Muscle layer of colon (tissue), 2 donors: ENCODE measurements around the gene TWIST1.

Experiments used
- H3K27ac ChIP-seq: one replicate; pipeline ENCODE4 v1.7.0; 2013; ENCODE audit warnings: low read depth, mild to moderate bottlenecking, low read length, moderate library complexity
- H3K27me3 ChIP-seq, 2 donors: one replicate each; pipeline ENCODE4 v1.7.0; 2013; ENCODE audit warnings: low read length in 2 of 2, mild to moderate bottlenecking in 2 of 2; ENCODE audit not compliant: insufficient read depth in 2 of 2, control insufficient read depth in 1 of 2
- H3K36me3 ChIP-seq: one replicate; pipeline ENCODE4 v1.7.0; 2013; ENCODE audit warnings: mild to moderate bottlenecking, low read length; ENCODE audit not compliant: insufficient read depth
- H3K4me1 ChIP-seq: one replicate; pipeline ENCODE4 v1.7.0; 2013; ENCODE audit warnings: mild to moderate bottlenecking, low read length; ENCODE audit not compliant: insufficient read depth
- H3K4me3 ChIP-seq, 2 donors: one replicate each; pipeline ENCODE4 v1.7.0; 2013; ENCODE audit warnings: low read length in 2 of 2, low read depth in 1 of 2, mild to moderate bottlenecking in 1 of 2, moderate library complexity in 1 of 2
- H3K9ac ChIP-seq: one replicate; pipeline ENCODE4 v1.7.0; 2013; ENCODE audit warnings: low read length
- H3K9me3 ChIP-seq: one replicate; pipeline ENCODE4 v1.7.0; 2013; ENCODE audit warnings: mild to moderate bottlenecking, low read length
- donor health status: abdominal sarcoma.
- donor health status: Adenocarcinoma of cecum.

TWIST1 gene

DNA sequence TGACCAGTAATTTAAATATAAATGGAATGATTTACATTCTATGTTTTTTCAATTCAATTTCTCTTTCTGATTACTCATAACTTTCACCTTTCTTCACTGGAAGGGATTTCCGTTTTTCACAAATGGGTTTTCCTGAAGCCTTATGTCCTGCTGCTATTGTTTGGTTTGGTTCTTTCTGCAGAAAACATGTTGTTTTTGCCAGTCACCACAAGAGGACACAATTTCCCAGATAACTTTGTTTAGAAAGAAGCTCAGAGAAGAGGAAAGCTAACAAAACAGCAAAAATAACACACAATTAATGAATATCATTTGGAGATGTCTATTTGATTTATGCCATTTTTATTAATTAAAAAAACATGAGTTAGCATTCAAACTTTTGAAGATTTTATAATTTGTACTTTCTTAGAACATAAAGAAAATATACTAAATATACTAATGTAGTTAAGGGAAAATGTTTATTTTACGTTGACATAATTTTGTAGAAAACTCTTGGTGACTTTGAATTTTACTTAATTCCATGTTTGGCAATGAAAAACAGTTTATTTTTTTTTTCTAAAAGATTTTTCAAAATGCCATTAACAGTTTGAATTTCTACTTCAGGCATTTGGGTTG is 4.6 kb upstream of the TWIST1 start:
- H3K4me1 ChIP-seq: peaks cover 3% of the 10 kb centered on the region
- H3K27ac ChIP-seq: no peak overlapping the region
- H3K9me3 ChIP-seq: no peaks in the 10 kb centered on the region
- H3K4me3 ChIP-seq: no peak overlapping the region
- no peak overlapping the region for H3K9ac ChIP-seq
- H3K36me3 ChIP-seq: no peaks in the 10 kb centered on the region
- peaks cover 3 to 20% of the 10 kb centered on the region in 2 donors for H3K27me3 ChIP-seq

DNA sequence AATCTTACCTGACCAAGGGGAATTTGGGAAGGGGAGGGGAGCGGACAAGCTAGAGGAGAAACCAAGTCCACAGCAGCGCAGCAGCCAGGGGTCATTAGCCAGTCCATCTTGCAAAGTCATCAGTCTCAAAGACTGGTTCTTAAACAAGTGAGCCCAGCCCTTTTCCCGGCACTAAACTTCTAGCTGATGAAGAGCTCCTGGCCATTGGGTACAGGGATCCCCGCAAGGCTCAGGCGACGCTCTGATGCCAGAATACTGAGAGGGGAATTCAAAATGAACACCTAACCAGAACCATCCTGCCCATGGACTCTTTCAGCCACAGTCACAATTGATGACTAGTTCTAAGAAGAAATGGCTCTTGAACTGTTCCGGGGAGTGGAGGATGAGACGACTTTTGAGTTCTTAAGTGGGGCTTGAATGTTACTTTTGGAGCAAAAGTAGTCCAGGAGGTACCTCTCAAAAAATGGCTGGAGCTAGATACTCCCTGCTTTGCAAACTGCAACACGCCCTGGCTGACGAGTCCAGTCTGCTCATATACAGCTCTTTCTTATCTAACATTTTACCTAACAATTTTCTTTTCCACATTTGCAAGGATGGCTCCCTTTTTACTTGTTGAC is 2.5 kb upstream of the TWIST1 start:
- H3K27ac ChIP-seq: no peak overlapping the region
- peaks cover 18 to 38% of the 10 kb centered on the region in 2 donors for H3K27me3 ChIP-seq
- peaks cover 12% of the 10 kb centered on the region for H3K4me1 ChIP-seq
- H3K4me3 ChIP-seq: no peak overlapping the region
- no peak overlapping the region for H3K9ac ChIP-seq
- no peaks in the 10 kb centered on the region for H3K36me3 ChIP-seq
- H3K9me3 ChIP-seq: no peaks in the 10 kb centered on the region

DNA sequence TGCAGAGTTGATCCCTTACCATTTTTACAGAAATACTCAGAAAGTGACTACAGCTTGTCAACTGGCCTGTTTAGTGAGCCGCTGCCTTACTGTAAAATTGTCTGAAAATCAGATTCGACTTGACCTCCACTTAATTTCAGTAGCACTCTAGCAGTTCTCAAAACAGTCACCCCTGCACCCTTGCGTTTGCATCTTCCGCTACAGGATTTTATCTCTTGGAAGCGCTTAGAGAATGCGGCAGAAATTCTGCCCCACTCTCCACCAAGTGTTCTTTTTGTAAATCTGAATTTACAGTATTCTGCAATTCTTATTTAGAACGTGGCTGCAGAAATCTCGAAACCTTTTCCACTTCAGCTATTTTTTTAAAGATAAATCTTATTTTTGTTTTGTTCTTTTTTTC is 1.9 kb upstream of the TWIST1 start:
- Histone ChIP-seq H3K36me3 (no peaks in the 10 kb centered on the region), H3K4me3 (no peak overlapping the region), H3K9me3 (no peaks in the 10 kb centered on the region), H3K4me1 (peaks cover 12% of the 10 kb centered on the region), H3K9ac (no peak overlapping the region), H3K27ac (no peak overlapping the region), H3K27me3 (peaks cover 24 to 42% of the 10 kb centered on the region in 2 donors)

- H3K4me1 ChIP-seq: peaks cover 12% of the 10 kb centered on the region
- H3K9me3 ChIP-seq: no peaks in the 10 kb centered on the region
- H3K27ac ChIP-seq: no peak overlapping the region
- H3K4me3 ChIP-seq: no peak overlapping the region
- no peak overlapping the region for H3K9ac ChIP-seq
- peaks cover 28 to 42% of the 10 kb centered on the region in 2 donors for H3K27me3 ChIP-seq
- no peaks in the 10 kb centered on the region for H3K36me3 ChIP-seq
Observed at GRCh38 chr7:19118636-19119371, 1.4 kb upstream of the TWIST1 start.

DNA sequence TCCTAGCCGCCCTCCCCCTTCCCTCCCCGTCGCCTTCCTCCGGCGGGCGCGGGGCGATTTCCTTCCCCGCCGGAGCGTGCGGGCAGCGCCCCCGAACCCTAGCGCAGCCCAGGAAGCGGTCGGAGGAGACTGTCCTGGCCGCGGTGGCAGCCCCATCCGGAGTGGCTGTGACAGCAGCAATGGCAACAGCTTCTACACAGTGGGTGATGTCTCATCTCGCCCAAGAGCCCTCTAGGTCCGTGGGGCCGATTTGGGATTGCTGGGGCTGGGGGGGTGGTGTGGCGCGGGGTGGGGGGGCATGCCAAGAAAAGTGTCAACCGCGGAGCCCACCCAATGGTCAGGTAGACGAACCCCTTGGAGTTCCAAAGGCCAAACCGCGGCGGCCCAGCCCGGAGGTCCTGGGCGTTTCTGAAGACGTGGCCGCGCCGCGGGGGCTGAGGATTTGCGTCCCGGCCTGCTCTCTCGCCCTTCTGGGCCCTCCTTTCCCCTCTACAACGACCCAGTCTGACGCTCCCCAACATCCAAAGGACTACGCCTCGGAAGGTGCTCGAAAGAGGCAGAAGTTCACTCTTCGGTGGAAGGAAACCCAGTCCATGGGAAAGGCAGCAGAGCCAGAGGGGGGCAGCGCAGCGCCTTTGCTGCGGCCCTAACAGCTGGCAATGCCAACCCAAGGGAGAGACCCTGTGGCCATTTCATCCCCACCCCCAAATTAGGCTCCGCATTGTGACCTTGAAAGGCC is 603 bp upstream of the TWIST1 start:
- H3K27ac ChIP-seq: no peak overlapping the region
- H3K36me3 ChIP-seq: no peaks in the 10 kb centered on the region
- H3K9me3 ChIP-seq: no peaks in the 10 kb centered on the region
- H3K9ac ChIP-seq: no peak overlapping the region
- peaks cover 28 to 45% of the 10 kb centered on the region in 2 donors for H3K27me3 ChIP-seq
- H3K4me1 ChIP-seq: peaks cover 12% of the 10 kb centered on the region
- H3K4me3 ChIP-seq: peak overlapping the region; percentile 45 to 66

DNA sequence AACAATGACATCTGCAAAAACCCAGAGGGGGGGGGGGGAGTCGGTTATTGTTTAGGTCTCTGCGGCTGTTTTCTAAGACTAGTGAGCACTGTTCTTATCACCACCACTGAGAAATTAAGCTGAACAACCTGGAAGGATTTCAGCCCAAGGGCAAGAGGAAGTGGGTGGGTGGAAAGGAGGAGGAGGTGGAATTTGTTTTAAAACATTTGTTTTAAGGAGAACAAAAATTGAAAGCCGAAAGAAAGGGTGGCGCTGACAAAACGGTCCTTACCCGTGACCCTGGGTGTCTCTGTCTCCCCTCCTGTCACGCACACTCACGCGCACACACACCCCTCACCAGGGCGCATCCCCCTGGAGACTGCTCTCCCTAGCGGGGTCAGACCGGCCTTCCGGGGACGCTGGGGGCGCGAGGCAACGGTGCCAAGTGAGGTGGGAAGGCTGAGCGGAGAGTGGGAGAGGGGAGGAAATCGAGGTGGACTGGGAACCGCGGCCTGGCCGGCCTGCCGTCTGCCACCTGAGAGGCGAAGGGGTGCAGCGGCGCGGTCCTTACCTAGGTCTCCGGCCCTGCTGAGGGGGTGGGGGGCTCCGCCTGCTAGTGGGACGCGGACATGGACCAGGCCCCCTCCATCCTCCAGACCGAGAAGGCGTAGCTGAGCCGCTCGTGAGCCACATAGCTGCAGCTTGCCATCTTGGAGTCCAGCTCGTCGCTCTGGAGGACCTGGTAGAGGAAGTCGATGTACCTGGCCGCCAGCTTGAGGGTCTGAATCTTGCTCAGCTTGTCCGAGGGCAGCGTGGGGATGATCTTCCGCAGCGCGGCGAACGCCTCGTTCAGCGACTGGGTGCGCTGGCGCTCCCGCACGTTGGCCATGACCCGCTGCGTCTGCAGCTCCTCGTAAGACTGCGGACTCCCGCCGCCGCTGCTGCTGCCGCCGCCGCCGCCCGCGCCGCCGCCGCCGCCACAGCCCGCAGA is 1.0 kb downstream of the TWIST1 start:
- Histone ChIP-seq H3K27ac (no peak overlapping the region), H3K4me3 (peak overlapping the region; percentile 47 to 77), H3K4me1 (peaks cover 12% of the 10 kb centered on the region), H3K9me3 (no peaks in the 10 kb centered on the region), H3K36me3 (no peaks in the 10 kb centered on the region), H3K27me3 (peaks cover 28 to 59% of the 10 kb centered on the region in 2 donors), H3K9ac (no peak overlapping the region)

DNA sequence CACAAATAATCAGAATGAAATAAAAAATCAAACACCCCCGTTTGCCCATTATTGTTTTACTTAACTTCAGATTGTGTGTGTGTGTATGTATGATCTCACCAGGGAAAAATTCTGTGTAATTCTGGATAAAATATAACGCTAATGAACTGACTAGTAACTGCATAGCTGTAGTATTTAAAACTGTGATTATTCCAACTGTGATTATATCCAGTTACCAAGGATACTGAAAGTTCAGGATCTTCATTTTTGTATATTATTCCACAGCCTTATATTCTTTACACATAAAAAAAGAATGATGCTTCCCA is 2.9 kb downstream of the TWIST1 start:
- no peaks in the 10 kb centered on the region for H3K9me3 ChIP-seq
- peaks cover 12% of the 10 kb centered on the region for H3K4me1 ChIP-seq
- no peak overlapping the region for H3K27ac ChIP-seq
- H3K4me3 ChIP-seq: no peak overlapping the region
- H3K9ac ChIP-seq: no peak overlapping the region
- peaks cover 38 to 63% of the 10 kb centered on the region in 2 donors for H3K27me3 ChIP-seq
- H3K36me3 ChIP-seq: no peaks in the 10 kb centered on the region

- peaks cover 12% of the 10 kb centered on the region for H3K4me1 ChIP-seq
- no peak overlapping the region for H3K9ac ChIP-seq
- no peak overlapping the region for H3K4me3 ChIP-seq
- H3K27me3 ChIP-seq: peaks cover 43 to 68% of the 10 kb centered on the region in 2 donors
- no peak overlapping the region for H3K27ac ChIP-seq
- H3K36me3 ChIP-seq: no peaks in the 10 kb centered on the region
- H3K9me3 ChIP-seq: no peaks in the 10 kb centered on the region
Observed at GRCh38 chr7:19113855-19114550, 3.4 kb downstream of the TWIST1 start.

DNA sequence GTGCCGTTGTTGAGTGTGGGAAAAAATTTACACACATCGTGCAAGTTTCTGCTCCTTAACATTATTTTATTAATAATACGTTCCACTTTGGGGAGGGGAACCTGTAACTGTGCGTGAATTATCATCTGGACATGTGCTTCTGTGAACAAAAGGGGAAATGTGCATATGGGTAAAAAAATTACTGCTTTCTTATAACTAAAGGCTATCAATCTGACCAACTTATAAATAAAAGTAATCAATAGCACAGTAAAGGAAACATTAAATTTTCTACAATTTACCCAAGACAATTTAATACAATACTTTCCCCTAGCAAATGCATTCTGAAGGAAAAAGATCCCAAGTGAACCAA is 4.5 kb downstream of the TWIST1 start:
- H3K27ac ChIP-seq: no peak overlapping the region
- H3K36me3 ChIP-seq: no peaks in the 10 kb centered on the region
- H3K4me3 ChIP-seq: no peak overlapping the region
- H3K9ac ChIP-seq: no peak overlapping the region
- H3K4me1 ChIP-seq: peaks cover 12% of the 10 kb centered on the region
- H3K27me3 ChIP-seq: peaks cover 53 to 71% of the 10 kb centered on the region in 2 donors
- H3K9me3 ChIP-seq: no peaks in the 10 kb centered on the region

DNA sequence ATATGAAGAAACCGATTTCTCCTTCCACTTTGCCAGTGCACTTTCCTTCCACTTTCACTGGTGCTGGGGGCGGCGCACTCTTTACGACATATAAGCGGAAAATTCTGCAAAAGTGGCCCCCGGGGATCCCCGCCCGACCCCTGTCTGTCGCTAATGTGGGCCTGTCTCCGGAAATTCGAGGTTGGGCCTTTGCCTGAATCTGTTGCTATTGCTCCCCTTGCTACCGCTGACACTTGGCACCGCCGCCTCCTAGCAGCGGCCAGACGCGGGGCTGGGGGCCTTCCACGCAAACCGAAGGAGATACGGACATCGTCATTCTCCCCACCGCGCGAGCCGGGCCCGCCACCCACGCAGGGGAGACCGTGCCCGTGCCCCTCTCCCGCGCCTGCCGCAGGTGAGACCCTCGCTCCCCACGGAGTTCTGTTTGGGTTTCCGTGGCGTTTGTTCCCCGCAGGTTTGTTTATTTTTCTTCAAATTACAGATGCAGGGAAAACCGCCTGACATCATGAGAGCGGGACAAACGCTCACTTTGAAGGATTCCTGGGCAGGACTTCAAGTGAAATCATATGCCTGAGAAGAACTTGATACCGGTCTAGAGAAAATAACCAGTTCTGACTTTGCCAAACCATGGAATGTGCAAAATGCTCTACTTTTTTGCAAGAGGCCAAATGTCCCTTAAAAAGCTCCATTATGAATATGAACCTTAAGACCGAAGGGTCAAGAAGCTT is 5.0 kb downstream of the TWIST1 start:
- Histone ChIP-seq H3K27me3 (peaks cover 55 to 71% of the 10 kb centered on the region in 2 donors), H3K27ac (no peak overlapping the region), H3K4me3 (no peak overlapping the region), H3K9ac (no peak overlapping the region), H3K4me1 (peaks cover 15% of the 10 kb centered on the region), H3K36me3 (no peaks in the 10 kb centered on the region), H3K9me3 (no peaks in the 10 kb centered on the region)
